Measurements from ENCODE around the gene MAGEH1.

MAGEH1 gene

DNA sequence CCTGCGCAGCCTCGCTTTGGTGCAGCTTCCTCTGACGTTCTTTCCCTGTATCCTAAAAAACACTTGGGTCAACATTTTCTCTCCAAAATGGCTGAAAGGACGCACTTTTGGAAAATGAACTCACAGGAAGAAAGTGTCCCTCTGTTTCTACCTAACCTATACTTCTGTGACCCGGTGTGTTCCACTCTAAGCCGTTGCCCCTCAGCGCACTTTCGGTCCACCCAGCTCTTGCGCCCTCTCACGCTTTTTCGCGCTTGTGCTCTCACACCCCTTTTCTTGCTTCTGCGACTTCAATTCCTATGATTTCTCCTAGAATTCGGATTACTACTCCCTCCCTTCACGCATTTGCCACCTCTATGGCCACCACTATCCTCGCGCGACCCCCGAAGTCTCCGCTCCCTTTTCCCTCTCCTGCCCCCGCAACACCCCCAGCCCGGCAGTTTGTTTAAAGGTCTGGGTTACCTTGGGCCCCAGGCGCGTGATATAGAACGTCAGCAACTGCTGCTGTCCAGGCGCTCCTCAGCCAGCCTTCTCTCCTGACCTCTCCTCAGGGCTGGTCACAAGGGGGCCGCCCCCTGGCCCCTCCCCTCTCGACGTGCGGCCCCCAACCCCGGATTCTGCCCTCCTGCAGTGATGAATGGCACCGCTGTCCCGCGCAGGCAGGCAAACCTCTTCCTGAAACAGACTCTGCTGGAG lies 37.5 kb downstream of the MAGEH1 start, which contains the start of gene USP51:
Gene USP51 (minus strand): TSS at position 535 of the 696 bp plus-strand sequence. CDS start 909 bp downstream, outside the sequence.
- H3K36me3 ChIP-seq (ENCODE audit: insufficient read depth, low read length), result no peaks in the 10 kb centered on the region
- no peaks in the 10 kb centered on the region for H3K9me3 ChIP-seq (ENCODE audit: low read length)
- peak within 1 kb of the TSS; percentile 69; the same call in 1 of the 2 replicates for H2AFZ ChIP-seq (ENCODE audit: low read length)
- H3K9ac ChIP-seq (ENCODE audit: low read length), result peak within 1 kb of the TSS; percentile 74
- no peaks in the 10 kb centered on the region for H3F3A ChIP-seq (ENCODE audit: insufficient read depth, low read length)
- H3K27me3 ChIP-seq (ENCODE audit: insufficient read depth, low read length), result no peaks in the 10 kb centered on the region
- no peaks in the 10 kb centered on the region for H3K79me2 ChIP-seq (ENCODE audit: insufficient read depth, low read length)
- H3K9me2 ChIP-seq (ENCODE audit: low read depth, low read length), result no peaks in the 10 kb centered on the region
- peaks cover 18% of the 10 kb centered on the region for H3K4me1 ChIP-seq (ENCODE audit: insufficient read depth, low read length, severe bottlenecking)
- H4K20me1 ChIP-seq (ENCODE audit: insufficient read depth, low read length), result no peaks in the 10 kb centered on the region
- H3K27ac ChIP-seq (ENCODE audit: low read depth, low read length, poor library complexity, severe bottlenecking), result peak within 1 kb of the TSS; percentile 74
- H3K4me2 ChIP-seq (ENCODE audit: low read length), result peak within 1 kb of the TSS; percentile 73
- no peak for TF ChIP-seq EZH2 (IDR thresholded peaks at IDR 0.05; ENCODE audit: borderline replicate concordance, low read length)
- TF ChIP-seq, protein P1, sequence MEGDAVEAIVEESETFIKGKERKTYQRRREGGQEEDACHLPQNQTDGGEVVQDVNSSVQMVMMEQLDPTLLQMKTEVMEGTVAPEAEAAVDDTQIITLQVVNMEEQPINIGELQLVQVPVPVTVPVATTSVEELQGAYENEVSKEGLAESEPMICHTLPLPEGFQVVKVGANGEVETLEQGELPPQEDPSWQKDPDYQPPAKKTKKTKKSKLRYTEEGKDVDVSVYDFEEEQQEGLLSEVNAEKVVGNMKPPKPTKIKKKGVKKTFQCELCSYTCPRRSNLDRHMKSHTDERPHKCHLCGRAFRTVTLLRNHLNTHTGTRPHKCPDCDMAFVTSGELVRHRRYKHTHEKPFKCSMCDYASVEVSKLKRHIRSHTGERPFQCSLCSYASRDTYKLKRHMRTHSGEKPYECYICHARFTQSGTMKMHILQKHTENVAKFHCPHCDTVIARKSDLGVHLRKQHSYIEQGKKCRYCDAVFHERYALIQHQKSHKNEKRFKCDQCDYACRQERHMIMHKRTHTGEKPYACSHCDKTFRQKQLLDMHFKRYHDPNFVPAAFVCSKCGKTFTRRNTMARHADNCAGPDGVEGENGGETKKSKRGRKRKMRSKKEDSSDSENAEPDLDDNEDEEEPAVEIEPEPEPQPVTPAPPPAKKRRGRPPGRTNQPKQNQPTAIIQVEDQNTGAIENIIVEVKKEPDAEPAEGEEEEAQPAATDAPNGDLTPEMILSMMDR (IDR thresholded peaks at IDR 0.05; ENCODE audit: low read length), result peak; percentile 17; the same call in 1 of the 2 replicates
- H3K4me3 ChIP-seq (ENCODE audit: low read depth, low read length, poor library complexity, severe bottlenecking), result peak within 1 kb of the TSS; percentile 87

DNA sequence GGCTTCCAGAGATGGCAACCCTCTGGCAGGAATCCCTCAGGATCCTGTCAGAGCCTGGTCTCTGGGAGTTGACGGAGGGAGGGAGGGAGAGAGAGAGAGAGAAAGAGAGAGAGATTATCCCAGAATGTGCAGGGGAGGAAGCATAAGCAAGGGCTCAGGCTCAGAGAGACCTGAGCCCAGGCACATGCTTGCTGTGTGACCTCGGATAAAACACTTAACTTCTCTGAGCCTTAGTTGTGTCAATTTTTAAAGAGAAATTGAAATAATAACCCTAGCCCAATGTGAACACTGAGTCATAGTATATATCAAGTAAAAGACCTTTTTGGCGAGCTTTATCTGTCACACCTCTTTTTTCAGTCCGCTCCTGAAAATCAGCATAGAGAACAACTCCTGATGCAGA lies 38.2 kb downstream of the MAGEH1 start:
- no peak overlapping the region for H3K27ac ChIP-seq (ENCODE audit: low read depth, low read length, poor library complexity, severe bottlenecking)
- TF ChIP-seq, protein P1 (IDR thresholded peaks at IDR 0.05; ENCODE audit: low read length), result no peak
- TF ChIP-seq EZH2 (IDR thresholded peaks at IDR 0.05; ENCODE audit: borderline replicate concordance, low read length), result no peak
- H3K4me1 ChIP-seq (ENCODE audit: insufficient read depth, low read length, severe bottlenecking), result peaks cover 18% of the 10 kb centered on the region
- H3K36me3 ChIP-seq (ENCODE audit: insufficient read depth, low read length), result no peaks in the 10 kb centered on the region
- H3K4me3 ChIP-seq (ENCODE audit: low read depth, low read length, poor library complexity, severe bottlenecking), result peak overlapping the region; percentile 87
- no peak overlapping the region for H2AFZ ChIP-seq (ENCODE audit: low read length)
- no peaks in the 10 kb centered on the region for H3F3A ChIP-seq (ENCODE audit: insufficient read depth, low read length)
- no peaks in the 10 kb centered on the region for H3K27me3 ChIP-seq (ENCODE audit: insufficient read depth, low read length)
- H3K9me3 ChIP-seq (ENCODE audit: low read length), result no peaks in the 10 kb centered on the region
- H4K20me1 ChIP-seq (ENCODE audit: insufficient read depth, low read length), result no peaks in the 10 kb centered on the region
- no peaks in the 10 kb centered on the region for H3K79me2 ChIP-seq (ENCODE audit: insufficient read depth, low read length)
- peak overlapping the region; percentile 73 for H3K4me2 ChIP-seq (ENCODE audit: low read length)
- H3K9ac ChIP-seq (ENCODE audit: low read length), result peak overlapping the region; percentile 74; the same call in 1 of the 2 replicates
- no peaks in the 10 kb centered on the region for H3K9me2 ChIP-seq (ENCODE audit: low read depth, low read length)

DNA sequence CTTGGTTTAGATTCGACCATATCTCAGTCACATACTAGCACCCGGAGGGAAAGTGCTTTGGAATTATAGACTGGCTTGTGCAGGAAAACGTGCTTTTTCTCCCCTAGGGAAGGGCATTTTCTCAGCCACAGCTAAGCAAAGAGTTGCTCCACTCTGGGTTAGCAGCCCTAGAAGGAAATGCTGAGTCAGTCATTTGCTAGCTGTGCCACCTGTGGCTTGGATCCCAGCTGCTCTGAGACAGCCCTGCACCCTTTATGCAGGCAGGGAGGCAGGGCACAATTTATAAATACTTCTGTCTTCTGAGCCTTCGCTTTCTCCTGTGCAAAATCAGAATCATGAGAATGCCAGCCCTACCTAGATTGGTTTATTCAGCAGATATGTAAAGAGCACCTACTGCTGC lies 39.0 kb downstream of the MAGEH1 start:
- Histone ChIP-seq H2AFZ (ENCODE audit: low read length) (no peak overlapping the region), H3K27ac (ENCODE audit: low read depth, low read length, poor library complexity, severe bottlenecking) (no peak overlapping the region)

More for the DNA sequence above, 39.0 kb downstream of the MAGEH1 start:
- Histone ChIP-seq H3K4me3 (ENCODE audit: low read depth, low read length, poor library complexity, severe bottlenecking) (no peak overlapping the region), H3K9me3 (ENCODE audit: low read length) (no peaks in the 10 kb centered on the region), H3K27me3 (ENCODE audit: insufficient read depth, low read length) (no peaks in the 10 kb centered on the region), H3K9me2 (ENCODE audit: low read depth, low read length) (no peaks in the 10 kb centered on the region), H3K79me2 (ENCODE audit: insufficient read depth, low read length) (no peaks in the 10 kb centered on the region), H4K20me1 (ENCODE audit: insufficient read depth, low read length) (no peaks in the 10 kb centered on the region), H3F3A (ENCODE audit: insufficient read depth, low read length) (no peaks in the 10 kb centered on the region), H3K4me1 (ENCODE audit: insufficient read depth, low read length, severe bottlenecking) (peaks cover 18% of the 10 kb centered on the region), H3K36me3 (ENCODE audit: insufficient read depth, low read length) (no peaks in the 10 kb centered on the region), H3K4me2 (ENCODE audit: low read length) (no peak overlapping the region), H3K9ac (ENCODE audit: low read length) (no peak overlapping the region)
- TF ChIP-seq EZH2 (IDR thresholded peaks at IDR 0.05; ENCODE audit: borderline replicate concordance, low read length), result no peak
- TF ChIP-seq, protein P1 (IDR thresholded peaks at IDR 0.05; ENCODE audit: low read length), result no peak

All from OCI-LY1 (cell line).